ENCODE data around the gene COX6B2. TPM values are rescaled to one million over a fixed set of nuclear protein-coding genes. Genes with fewer than 3 reads are reported as not detected.
A peak's percentile ranks its signal among the peaks of the same experiment; 100 is the strongest.

The COX6B2 gene
- total and polyA plus RNA-seq, 10 donors: 0.06 to 1.6 (median 0.47) TPM; not detected in 3

DNA sequence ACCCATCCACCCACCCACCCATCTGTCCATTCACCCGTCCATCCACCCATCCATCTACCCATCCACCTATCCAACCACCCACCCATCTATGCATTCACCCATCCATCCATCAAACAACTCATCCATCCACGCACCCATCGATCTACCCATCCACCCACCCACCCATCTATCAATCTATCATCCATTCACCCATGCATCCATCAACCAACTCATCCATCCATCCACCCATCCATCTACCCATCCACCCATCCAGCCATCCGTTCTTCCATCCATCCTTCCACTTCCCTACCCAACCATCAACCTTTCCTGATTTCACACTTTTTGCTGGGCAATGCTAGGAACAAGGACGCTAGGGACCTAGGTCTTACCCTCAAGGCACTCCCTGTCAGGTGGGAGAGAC lies 27.5 kb upstream of the COX6B2 start:
- Histone ChIP-seq H3K9me3 (no peaks in the 10 kb centered on the region), H3K36me3 (peaks cover 0 to 5% (median 2%) of the 10 kb centered on the region in 6 donors), H3K4me3 (no peak overlapping the region), H3K27ac (no peak overlapping the region), H3K4me1 (peaks cover 18 to 34% (median 27%) of the 10 kb centered on the region in 6 donors), H3K27me3 (replicated peaks in 1 of 7) (peaks cover 0 to 11% (median 6%) of the 10 kb centered on the region in 7 donors)
- intact Hi-C loops (cut with DNase I; ENCODE audit: low total_unique reads): no loop called here
- 96 to 99% (median 98%) methylated on average over 5 of the region's 5 CpGs for WGBS, 5 donors
- no peak for TF ChIP-seq POLR2AphosphoS5 (IDR thresholded peaks at IDR 0.05)
- TF ChIP-seq POLR2A (IDR thresholded peaks at IDR 0.05): no peak
- TF ChIP-seq CTCF (IDR thresholded peaks at IDR 0.05 in 8 of 11, conservative IDR thresholded peaks at IDR 0.05 in 3 of 11): no peak
- DNase-seq: no peak

DNA sequence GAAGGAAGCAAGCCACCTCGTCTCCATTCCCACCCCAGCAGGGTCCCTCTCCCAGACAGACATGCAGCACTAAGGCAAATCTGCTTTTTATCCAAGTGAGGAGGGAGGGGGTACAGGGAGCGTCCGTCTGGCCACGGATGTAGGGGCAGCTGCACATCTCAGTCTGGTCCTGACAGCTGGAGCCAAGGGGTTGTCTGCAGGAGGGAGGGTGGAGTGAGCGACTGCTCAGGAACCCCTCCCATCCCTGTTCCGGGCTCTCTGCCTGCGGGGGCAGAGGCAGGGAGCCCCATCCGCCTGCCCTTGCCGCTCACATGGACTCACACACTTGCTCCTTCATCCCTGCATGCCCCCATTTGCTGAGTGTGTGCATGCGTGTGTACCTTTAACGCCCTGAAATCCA lies 24.7 kb upstream of the COX6B2 start:
- WGBS, 5 donors: 59 to 79% (median 73%) methylated on average over 6 to 11 of the region's 11 CpGs
- H3K27me3 ChIP-seq (replicated peaks in 1 of 7): peaks cover 0 to 39% (median 22%) of the 10 kb centered on the region in 7 donors

GRCh38 chr19:55377356-55378131 lies 23.0 kb upstream of the COX6B2 start:
- no peak overlapping the region for H3K27ac ChIP-seq
- TF ChIP-seq POLR2A (IDR thresholded peaks at IDR 0.05) (no peak), POLR2AphosphoS5 (IDR thresholded peaks at IDR 0.05) (no peak), CTCF (IDR thresholded peaks at IDR 0.05 in 8 of 11, conservative IDR thresholded peaks at IDR 0.05 in 3 of 11) (no peak)
- H3K4me3 ChIP-seq: no peak overlapping the region
- H3K4me1 ChIP-seq: peaks cover 0 to 13% (median 3%) of the 10 kb centered on the region in 6 donors
- peaks cover 0 to 55% (median 33%) of the 10 kb centered on the region in 7 donors for H3K27me3 ChIP-seq (replicated peaks in 1 of 7)
- no peaks in the 10 kb centered on the region for H3K36me3 ChIP-seq
- WGBS, 5 donors: 36 to 43% (median 38%) methylated on average over 26 to 43 of the region's 43 CpGs
- H3K9me3 ChIP-seq: no peaks in the 10 kb centered on the region
- intact Hi-C loops (cut with DNase I; ENCODE audit: low total_unique reads): no loop called here
- no peak for DNase-seq

More for the DNA sequence above, 24.7 kb upstream of the COX6B2 start:
- intact Hi-C loops (cut with DNase I; ENCODE audit: low total_unique reads): no loop called here
- H3K9me3 ChIP-seq: no peaks in the 10 kb centered on the region
- DNase-seq: no peak
- H3K36me3 ChIP-seq: no peaks in the 10 kb centered on the region
- no peak overlapping the region for H3K4me3 ChIP-seq
- TF ChIP-seq POLR2A (IDR thresholded peaks at IDR 0.05): no peak
- no peak for TF ChIP-seq POLR2AphosphoS5 (IDR thresholded peaks at IDR 0.05)
- no peak for TF ChIP-seq CTCF (IDR thresholded peaks at IDR 0.05 in 8 of 11, conservative IDR thresholded peaks at IDR 0.05 in 3 of 11)
- H3K4me1 ChIP-seq: peaks cover 6 to 19% (median 10%) of the 10 kb centered on the region in 6 donors
- no peak overlapping the region for H3K27ac ChIP-seq

- DNase-seq: no peak
- Histone ChIP-seq H3K36me3 (no peaks in the 10 kb centered on the region), H3K9me3 (no peaks in the 10 kb centered on the region), H3K27ac (no peak within 1 kb of the TSS), H3K27me3 (replicated peaks in 1 of 7) (peaks cover 2 to 67% (median 45%) of the 10 kb centered on the region in 7 donors), H3K4me3 (no peak within 1 kb of the TSS), H3K4me1 (peaks cover 0 to 10% (median 2%) of the 10 kb centered on the region in 6 donors)
- intact Hi-C loops (cut with DNase I; ENCODE audit: low total_unique reads): no loop called here
- TF ChIP-seq POLR2AphosphoS5 (IDR thresholded peaks at IDR 0.05): peak in 1 of 3 donors; percentile 15
- no peak for TF ChIP-seq POLR2A (IDR thresholded peaks at IDR 0.05)
- WGBS, 5 donors: 47 to 62% (median 51%) methylated on average over 17 to 21 of the region's 21 CpGs
Observed at GRCh38 chr19:55376241-55376933, 21.9 kb upstream of the COX6B2 start, which contains the start of gene TMEM190. Gene TMEM190, plus strand, starts transcription at chr19:55376826. Its CDS starts 28 bp downstream, at chr19:55376854.

Measured in spleen (tissue), 11 donors.